Thyroid gland (tissue), 4 donors: ENCODE data around the gene CELF4.

Experiments used
- POLR2A ChIP-seq, 2 donors: fragments of 450-650 bp; IDR thresholded peaks; one replicate each; pipeline ENCODE4 v1.6.1; 2017; ENCODE audit warnings: antibody characterized with exemption in 2 of 2, mild to moderate bottlenecking in 2 of 2, moderate library complexity in 1 of 2
- TF ChIP-seq, protein P1 (sequence below), 6 experiments: fragments of 200-600 bp in 3 of 6; fragments of 450-650 bp in 3 of 6; sonication (generic) in 3 of 6; IDR thresholded peaks; one replicate each; pipeline ENCODE4 v1.5.1; 2016 to 2019; ENCODE audit warnings: antibody characterized with exemption in 6 of 6, mild to moderate bottlenecking in 2 of 6, inconsistent platforms in 1 of 6, moderate library complexity in 1 of 6

DNA sequence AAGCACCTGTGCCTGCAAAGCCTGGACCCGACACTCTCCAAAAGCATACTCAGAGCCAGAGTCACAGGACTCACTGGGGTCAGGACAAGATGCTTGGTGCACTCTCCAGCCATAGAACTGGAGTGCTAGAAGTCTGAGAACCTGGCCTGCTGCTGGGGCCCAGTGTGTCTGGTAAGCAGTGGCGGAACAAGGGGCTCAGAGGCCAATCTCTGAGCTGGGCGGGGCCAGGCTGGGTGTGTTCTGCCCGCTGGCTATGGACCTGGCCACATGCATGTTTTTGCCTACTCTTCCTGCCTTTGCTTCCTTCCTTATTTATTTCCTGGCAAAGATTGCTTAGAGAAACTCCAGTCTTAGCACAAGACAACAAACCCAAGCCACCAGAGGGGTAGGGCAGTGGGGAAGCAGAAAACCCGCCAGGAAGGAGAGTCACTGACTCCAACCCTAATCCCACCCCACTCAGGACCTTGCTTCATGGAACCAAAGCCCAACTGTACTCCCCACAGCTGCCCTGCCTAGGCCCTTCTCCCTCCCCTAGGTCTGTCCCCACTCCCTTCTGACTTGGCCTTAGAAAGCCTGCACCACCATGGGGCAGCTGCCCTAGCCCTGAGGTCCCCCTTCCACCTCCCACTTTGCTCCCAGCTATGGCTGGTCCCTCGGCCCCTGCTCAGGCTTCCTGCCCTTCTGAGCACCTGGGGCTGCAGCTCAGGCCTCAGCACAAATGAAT is 315.5 kb downstream of the CELF4 start:
- TF ChIP-seq, protein P1, sequence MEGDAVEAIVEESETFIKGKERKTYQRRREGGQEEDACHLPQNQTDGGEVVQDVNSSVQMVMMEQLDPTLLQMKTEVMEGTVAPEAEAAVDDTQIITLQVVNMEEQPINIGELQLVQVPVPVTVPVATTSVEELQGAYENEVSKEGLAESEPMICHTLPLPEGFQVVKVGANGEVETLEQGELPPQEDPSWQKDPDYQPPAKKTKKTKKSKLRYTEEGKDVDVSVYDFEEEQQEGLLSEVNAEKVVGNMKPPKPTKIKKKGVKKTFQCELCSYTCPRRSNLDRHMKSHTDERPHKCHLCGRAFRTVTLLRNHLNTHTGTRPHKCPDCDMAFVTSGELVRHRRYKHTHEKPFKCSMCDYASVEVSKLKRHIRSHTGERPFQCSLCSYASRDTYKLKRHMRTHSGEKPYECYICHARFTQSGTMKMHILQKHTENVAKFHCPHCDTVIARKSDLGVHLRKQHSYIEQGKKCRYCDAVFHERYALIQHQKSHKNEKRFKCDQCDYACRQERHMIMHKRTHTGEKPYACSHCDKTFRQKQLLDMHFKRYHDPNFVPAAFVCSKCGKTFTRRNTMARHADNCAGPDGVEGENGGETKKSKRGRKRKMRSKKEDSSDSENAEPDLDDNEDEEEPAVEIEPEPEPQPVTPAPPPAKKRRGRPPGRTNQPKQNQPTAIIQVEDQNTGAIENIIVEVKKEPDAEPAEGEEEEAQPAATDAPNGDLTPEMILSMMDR (IDR thresholded peaks at IDR 0.05) = no peak
- no peak for TF ChIP-seq POLR2A (IDR thresholded peaks at IDR 0.05)
